Erythroblast (primary cell): ENCODE results near the gene ARHGEF11.

Source experiments
- GATA1 ChIP-seq: IDR thresholded peaks from 2 replicates; pipeline ENCODE4 v1.6.1; 2011; ENCODE audit warnings: low read depth, mild to moderate bottlenecking, control low read depth, low read length, moderate library complexity
- POLR2A ChIP-seq: IDR thresholded peaks from 2 replicates; pipeline ENCODE4 v1.6.1; 2011; ENCODE audit warnings: mild to moderate bottlenecking, low read length

- TF ChIP-seq POLR2A, result no peak
- no peak for TF ChIP-seq GATA1
Measured at GRCh38 chr1:157088607-157089006, 43.1 kb upstream of the ARHGEF11 start.
